K562 (cell line): ENCODE measurements around the gene HIVEP2. TPM values are rescaled to one million over a fixed set of nuclear protein-coding genes. Genes with fewer than 3 reads are reported as not detected.
A peak's percentile ranks its signal among the peaks of the same experiment; 100 is the strongest.

Source experiments
- BRCA1 ChIP-seq, 2 experiments: fragments of 450-650 bp in 1 of 2; sonication (generic) in 1 of 2; formaldehyde crosslinking in 1 of 2; IDR thresholded peaks; 2 replicates each; pipeline versions ENCODE4 v1.5.0 to v1.6.1; 2017 to 2020; ENCODE audit warnings: mild to moderate bottlenecking in 1 of 2, missing genetic modification reagents in 1 of 2
- CHD2 ChIP-seq: IDR thresholded peaks from 2 replicates; pipeline ENCODE4 v1.6.1; 2011; ENCODE audit warnings: low read depth, low read length
- CXXC5 ChIP-seq: fragments of 250-450 bp; sonication (Bioruptor Pico); IDR thresholded peaks from 2 replicates; pipeline ENCODE4 v1.8.0; 2022; ENCODE audit warnings: inconsistent platforms, mild to moderate bottlenecking, moderate library complexity
- FOXA3 ChIP-seq, 2 experiments: fragments of 450-650 bp in 1 of 2; sonication (generic) in 1 of 2; formaldehyde crosslinking; IDR thresholded peaks in 1 of 2; conservative IDR thresholded peaks in 1 of 2; 2 replicates each; pipeline versions ENCODE4 v1.4.0 to v1.8.0; 2020 to 2022; ENCODE audit warnings: mild to moderate bottlenecking in 2 of 2, missing genetic modification reagents in 1 of 2
- HSF4 ChIP-seq: fragments of 250-450 bp; sonication (Bioruptor Pico); IDR thresholded peaks from 2 replicates; pipeline ENCODE4 v2.1.2; 2022; ENCODE audit warnings: mild to moderate bottlenecking, moderate library complexity, borderline replicate concordance
- KLF6 ChIP-seq: fragments of 250-450 bp; sonication (Bioruptor Pico); IDR thresholded peaks from 2 replicates; pipeline ENCODE4 v1.4.0; 2020; ENCODE audit warnings: mild to moderate bottlenecking, moderate library complexity, borderline replicate concordance
- RB1 ChIP-seq: fragments of 450-650 bp; IDR thresholded peaks from 2 replicates; pipeline ENCODE4 v1.6.1; 2017; ENCODE audit warnings: low read depth, mild to moderate bottlenecking
- SAP30 ChIP-seq: fragments of 200-600 bp; sonication (generic); IDR thresholded peaks from 2 replicates; pipeline ENCODE4 v1.6.1; 2012; ENCODE audit warnings: borderline replicate concordance, low read depth, mild to moderate bottlenecking, moderate library complexity, low read length, control low read depth, inconsistent platforms; ENCODE audit not compliant: insufficient read depth, poor library complexity, severe bottlenecking
- XRCC4 ChIP-seq: IDR thresholded peaks from one replicate; pipeline ENCODE4 v1.6.1; 2011; ENCODE audit not compliant: insufficient read depth, insufficient read length; ENCODE audit errors: extremely low read depth
- ZNF133 ChIP-seq: fragments of 250-450 bp; sonication (Bioruptor Pico); IDR thresholded peaks from 2 replicates; pipeline ENCODE4 v1.4.0; 2020; ENCODE audit warnings: mild to moderate bottlenecking
- ZNF263 ChIP-seq: sonication (generic); formaldehyde crosslinking; IDR thresholded peaks from 2 replicates; pipeline ENCODE4 v1.8.0; 2022; ENCODE audit warnings: mild to moderate bottlenecking, missing genetic modification reagents, borderline replicate concordance
- ZNF41 ChIP-seq: fragments of 250-450 bp; sonication (Bioruptor Pico); conservative IDR thresholded peaks from 2 replicates; pipeline ENCODE4 v1.4.0; 2020; ENCODE audit warnings: mild to moderate bottlenecking
- polyA plus RNA-seq, 8 experiments: library from polyadenylated mRNA; depleted of rRNA in 4 of 8; stranded (reverse) in 5 of 8; unstranded in 3 of 8; fragments of >200 nt; fragmentation: Nextera tagmentation in 2 of 8; fragmentation: Illumina TruSeq in 1 of 8; extraction: Ambion mirVana in 2 of 8; extraction: Trizol in 1 of 8; gene quantifications; 2 replicates each; pipeline versions ENCODE4 v1.2.1 to v1.2.3, GENCODE V29; 2011 to 2014; ENCODE audit warnings: inconsistent platforms in 1 of 8, missing spikeins in 1 of 8
- total RNA-seq, 7 experiments: library from RNA; depleted of rRNA in 6 of 7; stranded (reverse); fragments of >200 nt in 6 of 7; fragmentation: Illumina TruSeq in 2 of 7; extraction: Trizol in 2 of 7; gene quantifications; 2 replicates each; pipeline versions ENCODE4 v1.2.1 to v1.2.3, GENCODE V29; 2011 to 2021; ENCODE audit warnings: low replicate concordance in 1 of 7

Gene HIVEP2
- total and polyA plus RNA-seq, 9 of the 15 experiments (the other 6 are each of a cell fraction or from before 2014, with no cell fraction given) = under 0.01 to 1.2 (median 0.31) TPM

DNA sequence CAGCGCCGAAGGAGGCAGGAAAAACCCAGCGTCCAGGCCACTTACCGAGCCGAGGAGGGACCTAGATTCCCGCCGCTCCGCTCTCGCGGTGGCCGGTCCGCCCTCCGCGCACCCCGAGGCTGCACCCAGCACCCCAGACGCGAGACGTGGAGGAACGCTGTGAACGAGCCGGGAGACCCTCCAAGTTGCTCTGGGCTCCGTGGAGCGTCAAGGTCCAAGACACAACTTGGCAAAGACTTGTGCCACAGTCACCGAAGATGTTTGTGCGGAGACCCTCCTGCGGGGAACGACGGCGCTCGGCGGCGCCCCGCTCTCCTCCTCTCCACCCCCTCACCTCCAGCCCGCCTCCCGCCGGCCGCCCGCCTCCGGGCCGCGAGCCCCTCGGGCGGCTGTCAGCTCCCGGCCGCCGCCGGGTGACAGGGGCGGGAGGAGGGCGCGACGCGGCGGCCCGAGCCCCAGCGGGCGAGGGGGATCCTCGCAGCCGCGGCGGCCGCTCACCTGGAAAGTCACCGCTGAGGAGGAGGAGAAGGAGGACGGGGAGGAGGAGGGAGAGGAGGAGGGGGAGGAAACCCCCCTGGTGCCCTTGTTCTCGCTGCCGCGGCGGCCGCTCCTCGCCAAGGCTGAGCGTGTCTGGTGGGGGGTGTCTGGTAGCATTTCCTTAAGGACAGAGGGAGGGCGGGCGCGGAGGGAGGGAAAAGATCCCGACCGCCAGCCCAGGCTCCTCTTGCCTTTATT lies 637 bp upstream of the HIVEP2 start (continued):
- TF ChIP-seq ZNF41 (CRISPR knock-in tag) = no peak
- peak; percentile 34 for TF ChIP-seq SAP30
- peak; percentile 21; the same call in 1 of the 2 replicates for TF ChIP-seq RB1
- TF ChIP-seq CXXC5 (CRISPR knock-in tag) = 0 out of 2 replicates have a peak, but pooled peaks have one; percentile 5
- TF ChIP-seq KLF6 (CRISPR knock-in tag) = no peak
- TF ChIP-seq ZNF133 (CRISPR knock-in tag) = no peak
- TF ChIP-seq CHD2 = peak; percentile 25; the same call in 1 of the 2 replicates
- TF ChIP-seq HSF4 (CRISPR knock-in tag) = no peak
- TF ChIP-seq XRCC4 = no peak
- TF ChIP-seq ZNF263 (CRISPR knock-in tag) = peak; percentile 99
- no peak for TF ChIP-seq FOXA3 (CRISPR knock-in tag; conservative IDR thresholded peaks at IDR 0.05 in 1 of 2, IDR thresholded peaks at IDR 0.05 in 1 of 2)
- no peak for TF ChIP-seq BRCA1 (IDR thresholded peaks at IDR 0.05)
- no peak for TF ChIP-seq BRCA1 (CRISPR knock-in tag; IDR thresholded peaks at IDR 0.05)
